ENCODE measurements around the gene KLF16. TPM values are rescaled to one million over a fixed set of nuclear protein-coding genes. Genes with fewer than 3 reads are reported as not detected.

KLF16 gene
- total and polyA plus RNA-seq, 9 of the 15 experiments (the other 6 are each of a cell fraction or from before 2014, with no cell fraction given), result 0.04 to 60.4 (median 6.8) TPM

- TF ChIP-seq TBL1XR1 (IDR thresholded peaks at IDR 0.05; ENCODE audit: low read length in 2 of 2), result no peak
- no peak for TF ChIP-seq DMBX1 (CRISPR knock-in tag; IDR thresholded peaks at IDR 0.05; ENCODE audit: borderline replicate concordance)
- no peak for TF ChIP-seq ZNF318 (IDR thresholded peaks at IDR 0.05; ENCODE audit: borderline replicate concordance in 1 of 2, low read depth in 1 of 2)
- no peak for TF ChIP-seq BMI1 (IDR thresholded peaks at IDR 0.05; ENCODE audit: low read length)
- peak; percentile 68; the same call in 1 of the 2 replicates for TF ChIP-seq CREM (IDR thresholded peaks at IDR 0.05; ENCODE audit: low read depth)
- TF ChIP-seq ERF (CRISPR knock-in tag; IDR thresholded peaks at IDR 0.05), result 0 out of 2 replicates have a peak, but pooled peaks have one; percentile 39
- no peak for TF ChIP-seq PREB (CRISPR knock-in tag; IDR thresholded peaks at IDR 0.05)
- TF ChIP-seq TFAP4 (CRISPR knock-in tag; IDR thresholded peaks at IDR 0.05; ENCODE audit: borderline replicate concordance), result peak; percentile 85
- TF ChIP-seq MXD1 (CRISPR knock-in tag; IDR thresholded peaks at IDR 0.05; ENCODE audit: borderline replicate concordance, poor library complexity, severe bottlenecking), result peak; percentile 72
These were observed 6.4 kb downstream of the KLF16 start (continued) for GRCh38 chr19:1856698-1857603.
